Neural cell (in vitro differentiated cells): ENCODE data around the gene RUFY4. TPM values are rescaled to one million over a fixed set of nuclear protein-coding genes. Genes with fewer than 3 reads are reported as not detected.

Source experiments
- H2AFZ ChIP-seq: fragments of 200-600, 300-800 bp; sonication (generic), shearing (Covaris generic); 2 replicates; pipeline ENCODE4 v1.6.0; 2014; ENCODE audit warnings: low read depth, mild to moderate bottlenecking, antibody characterized with exemption, low read length, moderate library complexity
- H3F3A ChIP-seq: fragments of 200-600 bp; shearing (Covaris generic); 2 replicates; pipeline ENCODE4 v1.6.1; 2016; ENCODE audit warnings: mild to moderate bottlenecking, moderate library complexity, mixed read lengths, antibody characterized with exemption, low read length; ENCODE audit not compliant: insufficient read depth, poor library complexity, severe bottlenecking
- H3K27ac ChIP-seq: fragments of 200-600, 300-800 bp; sonication (generic), shearing (Covaris generic); 2 replicates; pipeline ENCODE4 v1.5.1; 2014; ENCODE audit warnings: mild to moderate bottlenecking, low read length, moderate library complexity
- H3K27me3 ChIP-seq: fragments of 300-800, 200-600 bp; sonication (generic), shearing (Covaris generic); 2 replicates; pipeline ENCODE4 v1.6.0; 2014; ENCODE audit warnings: mild to moderate bottlenecking, low read depth, low read length, moderate library complexity; ENCODE audit not compliant: insufficient read depth
- H3K36me3 ChIP-seq: fragments of 300-800, 200-600 bp; sonication (generic), shearing (Covaris generic); 2 replicates; pipeline ENCODE4 v1.5.1; 2014; ENCODE audit warnings: mild to moderate bottlenecking, antibody characterized with exemption, low read length, moderate library complexity; ENCODE audit not compliant: insufficient read depth
- H3K4me2 ChIP-seq: fragments of 300-800, 200-600 bp; sonication (generic), shearing (Covaris generic); 2 replicates; pipeline ENCODE4 v1.6.0; 2014; ENCODE audit warnings: mild to moderate bottlenecking, low read length
- H3K4me3 ChIP-seq: fragments of 300-800, 200-600 bp; sonication (generic), shearing (Covaris generic); 2 replicates; pipeline ENCODE4 v1.5.1; 2014; ENCODE audit warnings: mild to moderate bottlenecking, low read length, moderate library complexity
- H3K79me2 ChIP-seq: fragments of 200-600 bp; shearing (Covaris generic); replicated peaks from 2 replicates; pipeline ENCODE4 v1.6.0; 2014; ENCODE audit warnings: mild to moderate bottlenecking, low read length, moderate library complexity; ENCODE audit not compliant: insufficient read depth
- H3K9ac ChIP-seq: fragments of 300-800, 200-600 bp; sonication (generic), shearing (Covaris generic); 2 replicates; pipeline ENCODE4 v1.6.1; 2016; ENCODE audit warnings: mild to moderate bottlenecking, low read length, mixed read lengths
- H3K9me2 ChIP-seq: fragments of 200-600 bp; shearing (Covaris generic); 2 replicates; pipeline ENCODE4 v1.6.1; 2016; ENCODE audit warnings: mild to moderate bottlenecking, low read length, mixed read lengths; ENCODE audit not compliant: insufficient read depth
- H3K9me3 ChIP-seq: fragments of 200-600, 300-800 bp; sonication (generic), shearing (Covaris generic); 2 replicates; pipeline ENCODE4 v1.6.1; 2016; ENCODE audit warnings: mild to moderate bottlenecking, mixed run types, low read length, moderate library complexity, mixed read lengths
- H4K20me1 ChIP-seq: fragments of 200-600 bp; shearing (Covaris generic); 2 replicates; pipeline ENCODE4 v1.6.1; 2016; ENCODE audit warnings: mild to moderate bottlenecking, mixed run types; ENCODE audit not compliant: insufficient read depth
- EP300 ChIP-seq: fragments of 450-650 bp; conservative IDR thresholded peaks from 2 replicates; pipeline ENCODE4 v1.6.1; 2014; ENCODE audit warnings: antibody characterized with exemption, mild to moderate bottlenecking, moderate library complexity; ENCODE audit not compliant: poor library complexity, severe bottlenecking
- EZH2 ChIP-seq: fragments of 200-600, 300-800 bp; shearing (Covaris generic), sonication (generic); IDR thresholded peaks from 2 replicates; pipeline ENCODE4 v1.6.1; 2014; ENCODE audit warnings: antibody characterized with exemption, low read length, borderline replicate concordance, mild to moderate bottlenecking; ENCODE audit not compliant: insufficient read depth, poor library complexity, severe bottlenecking
- MXI1 ChIP-seq: fragments of 450-650 bp; conservative IDR thresholded peaks from 2 replicates; pipeline ENCODE4 v1.6.1; 2014; ENCODE audit warnings: antibody characterized with exemption, mild to moderate bottlenecking; ENCODE audit not compliant: poor library complexity, severe bottlenecking
- POLR2AphosphoS5 ChIP-seq: IDR thresholded peaks from 2 replicates; pipeline ENCODE4 v1.6.1; 2012
- RAD21 ChIP-seq: fragments of 450-650 bp; conservative IDR thresholded peaks from 2 replicates; pipeline ENCODE4 v1.6.1; 2014; ENCODE audit warnings: antibody characterized with exemption, mild to moderate bottlenecking, moderate library complexity
- SMC3 ChIP-seq: fragments of 450-650 bp; conservative IDR thresholded peaks from 2 replicates; pipeline ENCODE4 v1.6.1; 2014; ENCODE audit warnings: antibody characterized with exemption, mild to moderate bottlenecking, moderate library complexity; ENCODE audit not compliant: poor library complexity
- TAF1 ChIP-seq: IDR thresholded peaks from 2 replicates; pipeline ENCODE4 v1.6.1; 2012; ENCODE audit warnings: low read depth
- polyA plus RNA-seq: library from polyadenylated mRNA; depleted of rRNA; stranded (reverse); fragments of >200 nt; gene quantifications from 2 replicates; pipeline ENCODE4 v1.2.3, GENCODE V29; 2014
- TF ChIP-seq, protein P1 (sequence below): fragments of 450-650 bp; IDR thresholded peaks from 2 replicates; pipeline ENCODE4 v1.5.1; 2014; ENCODE audit warnings: antibody characterized with exemption, mild to moderate bottlenecking, moderate library complexity; ENCODE audit not compliant: poor library complexity, severe bottlenecking
- TF ChIP-seq, protein P2 (sequence below): IDR thresholded peaks from 2 replicates; pipeline ENCODE4 v1.6.1; 2012; ENCODE audit warnings: borderline replicate concordance

RUFY4 gene
- polyA plus RNA-seq, 1 donor from 2014 or later, result not detected

DNA sequence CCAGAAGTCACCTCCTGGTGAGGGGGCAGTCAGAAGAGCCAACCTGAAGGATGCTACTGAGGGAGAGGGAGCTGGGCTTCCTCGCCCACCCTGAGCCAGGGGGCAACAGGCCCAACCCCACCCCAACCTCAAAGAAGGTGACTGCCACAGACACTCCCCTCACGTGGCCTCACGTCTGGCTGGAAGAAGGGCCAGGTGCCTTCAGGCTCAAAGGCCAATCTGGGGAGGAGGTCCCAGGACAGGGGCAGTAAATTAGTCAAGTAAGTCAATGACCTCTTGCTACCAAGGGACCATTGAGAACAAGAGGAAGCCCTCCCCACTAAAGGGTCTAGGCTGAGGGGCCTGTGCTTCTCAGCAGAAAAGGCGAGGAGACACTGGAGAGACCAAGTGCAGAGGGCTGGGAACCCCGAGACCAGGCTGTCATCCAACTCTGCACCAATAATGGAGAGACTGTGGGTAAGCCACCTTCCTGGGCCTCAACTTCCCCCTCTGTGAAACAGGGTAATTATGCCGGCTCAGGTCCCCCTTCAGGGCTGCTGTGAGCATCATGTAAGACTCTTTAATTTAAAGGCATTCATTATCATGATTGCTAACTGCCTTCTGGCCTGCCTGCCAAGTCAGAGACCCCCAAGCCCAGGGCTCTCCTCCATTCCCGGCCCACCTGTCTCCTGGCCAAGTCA lies 46.1 kb upstream of the RUFY4 start:
- H3K36me3 ChIP-seq, result no peaks in the 10 kb centered on the region
- H3F3A ChIP-seq, result no peaks in the 10 kb centered on the region

DNA sequence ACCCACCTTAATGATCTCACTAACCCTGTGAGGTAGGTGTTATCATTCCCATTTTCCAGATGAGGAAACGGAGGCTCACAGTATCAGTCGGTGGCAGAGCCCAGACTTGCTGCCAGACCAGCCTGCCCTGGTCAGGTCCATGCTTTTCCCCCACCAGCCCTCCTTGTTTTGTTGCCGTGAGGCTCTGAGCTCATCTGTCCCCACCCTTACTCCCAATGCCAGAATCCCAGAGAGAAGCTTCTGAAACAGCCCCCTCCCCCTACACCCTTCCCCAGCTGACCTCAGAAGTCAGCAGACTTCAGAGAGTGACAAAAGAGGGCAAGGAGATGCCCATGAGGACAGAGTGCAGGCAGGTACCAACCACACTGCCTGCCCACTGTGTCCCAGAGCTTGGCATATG lies 45.4 kb upstream of the RUFY4 start:
- Histone ChIP-seq H3F3A (no peaks in the 10 kb centered on the region), H3K4me3 (no peak overlapping the region), H3K79me2 (no peaks in the 10 kb centered on the region), H3K36me3 (no peaks in the 10 kb centered on the region), H3K4me2 (no peak overlapping the region), H4K20me1 (no peaks in the 10 kb centered on the region), H3K9me2 (no peaks in the 10 kb centered on the region), H2AFZ (no peak overlapping the region), H3K27ac (no peak overlapping the region), H3K9me3 (no peaks in the 10 kb centered on the region), H3K9ac (no peak overlapping the region), H3K27me3 (no peaks in the 10 kb centered on the region)
- no peak for TF ChIP-seq SMC3
- TF ChIP-seq MXI1, result no peak
- TF ChIP-seq RAD21, result no peak
- no peak for TF ChIP-seq EZH2
- TF ChIP-seq, protein P1, sequence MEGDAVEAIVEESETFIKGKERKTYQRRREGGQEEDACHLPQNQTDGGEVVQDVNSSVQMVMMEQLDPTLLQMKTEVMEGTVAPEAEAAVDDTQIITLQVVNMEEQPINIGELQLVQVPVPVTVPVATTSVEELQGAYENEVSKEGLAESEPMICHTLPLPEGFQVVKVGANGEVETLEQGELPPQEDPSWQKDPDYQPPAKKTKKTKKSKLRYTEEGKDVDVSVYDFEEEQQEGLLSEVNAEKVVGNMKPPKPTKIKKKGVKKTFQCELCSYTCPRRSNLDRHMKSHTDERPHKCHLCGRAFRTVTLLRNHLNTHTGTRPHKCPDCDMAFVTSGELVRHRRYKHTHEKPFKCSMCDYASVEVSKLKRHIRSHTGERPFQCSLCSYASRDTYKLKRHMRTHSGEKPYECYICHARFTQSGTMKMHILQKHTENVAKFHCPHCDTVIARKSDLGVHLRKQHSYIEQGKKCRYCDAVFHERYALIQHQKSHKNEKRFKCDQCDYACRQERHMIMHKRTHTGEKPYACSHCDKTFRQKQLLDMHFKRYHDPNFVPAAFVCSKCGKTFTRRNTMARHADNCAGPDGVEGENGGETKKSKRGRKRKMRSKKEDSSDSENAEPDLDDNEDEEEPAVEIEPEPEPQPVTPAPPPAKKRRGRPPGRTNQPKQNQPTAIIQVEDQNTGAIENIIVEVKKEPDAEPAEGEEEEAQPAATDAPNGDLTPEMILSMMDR, result no peak
- TF ChIP-seq POLR2AphosphoS5, result no peak
- TF ChIP-seq TAF1, result no peak
- TF ChIP-seq EP300, result no peak
- TF ChIP-seq, protein P2, sequence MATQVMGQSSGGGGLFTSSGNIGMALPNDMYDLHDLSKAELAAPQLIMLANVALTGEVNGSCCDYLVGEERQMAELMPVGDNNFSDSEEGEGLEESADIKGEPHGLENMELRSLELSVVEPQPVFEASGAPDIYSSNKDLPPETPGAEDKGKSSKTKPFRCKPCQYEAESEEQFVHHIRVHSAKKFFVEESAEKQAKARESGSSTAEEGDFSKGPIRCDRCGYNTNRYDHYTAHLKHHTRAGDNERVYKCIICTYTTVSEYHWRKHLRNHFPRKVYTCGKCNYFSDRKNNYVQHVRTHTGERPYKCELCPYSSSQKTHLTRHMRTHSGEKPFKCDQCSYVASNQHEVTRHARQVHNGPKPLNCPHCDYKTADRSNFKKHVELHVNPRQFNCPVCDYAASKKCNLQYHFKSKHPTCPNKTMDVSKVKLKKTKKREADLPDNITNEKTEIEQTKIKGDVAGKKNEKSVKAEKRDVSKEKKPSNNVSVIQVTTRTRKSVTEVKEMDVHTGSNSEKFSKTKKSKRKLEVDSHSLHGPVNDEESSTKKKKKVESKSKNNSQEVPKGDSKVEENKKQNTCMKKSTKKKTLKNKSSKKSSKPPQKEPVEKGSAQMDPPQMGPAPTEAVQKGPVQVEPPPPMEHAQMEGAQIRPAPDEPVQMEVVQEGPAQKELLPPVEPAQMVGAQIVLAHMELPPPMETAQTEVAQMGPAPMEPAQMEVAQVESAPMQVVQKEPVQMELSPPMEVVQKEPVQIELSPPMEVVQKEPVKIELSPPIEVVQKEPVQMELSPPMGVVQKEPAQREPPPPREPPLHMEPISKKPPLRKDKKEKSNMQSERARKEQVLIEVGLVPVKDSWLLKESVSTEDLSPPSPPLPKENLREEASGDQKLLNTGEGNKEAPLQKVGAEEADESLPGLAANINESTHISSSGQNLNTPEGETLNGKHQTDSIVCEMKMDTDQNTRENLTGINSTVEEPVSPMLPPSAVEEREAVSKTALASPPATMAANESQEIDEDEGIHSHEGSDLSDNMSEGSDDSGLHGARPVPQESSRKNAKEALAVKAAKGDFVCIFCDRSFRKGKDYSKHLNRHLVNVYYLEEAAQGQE, result no peak

More for the DNA sequence above, 46.1 kb upstream of the RUFY4 start:
- Histone ChIP-seq H3K79me2 (no peaks in the 10 kb centered on the region), H3K9ac (no peak overlapping the region), H3K9me2 (no peaks in the 10 kb centered on the region), H3K4me2 (no peak overlapping the region), H4K20me1 (no peaks in the 10 kb centered on the region), H3K9me3 (no peaks in the 10 kb centered on the region), H2AFZ (no peak overlapping the region), H3K27me3 (no peaks in the 10 kb centered on the region), H3K4me3 (no peak overlapping the region), H3K27ac (no peak overlapping the region)
- no peak for TF ChIP-seq SMC3
- TF ChIP-seq TAF1, result no peak
- TF ChIP-seq POLR2AphosphoS5, result no peak
- TF ChIP-seq, protein P2, result no peak
